ENCODE results near the gene DSC3.

Gene DSC3

DNA sequence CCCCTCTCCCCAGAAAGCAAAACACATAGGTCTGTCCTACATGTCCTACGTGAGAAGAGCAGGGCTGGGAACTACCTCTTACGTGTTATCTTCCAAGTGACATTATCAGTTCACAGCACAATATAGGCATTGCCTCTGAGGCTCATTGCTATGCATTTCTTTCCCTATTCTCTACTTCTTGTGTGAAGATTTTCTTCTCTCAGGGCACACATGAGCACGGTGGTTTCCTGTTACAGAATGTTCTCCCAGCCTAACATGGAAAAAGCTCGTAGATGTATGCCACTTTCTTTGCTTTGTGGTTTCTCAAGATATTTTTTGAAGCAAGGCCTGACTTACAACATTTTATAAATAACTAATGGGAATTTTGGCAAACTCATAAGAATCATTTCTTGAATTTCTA, 19.4 kb upstream of the DSC3 start:
- Histone ChIP-seq H4K20me1 (ENCODE audit: insufficient read depth, low read length) (no peaks in the 10 kb centered on the region), H3K4me2 (ENCODE audit: insufficient read depth, low read length) (no peak overlapping the region), H2AFZ (ENCODE audit: low read depth, low read length) (no peak overlapping the region), H3K27ac (ENCODE audit: low read length) (no peak overlapping the region), H3K9me3 (ENCODE audit: insufficient read depth, low read length, severe bottlenecking) (no peaks in the 10 kb centered on the region), H3K27me3 (ENCODE audit: insufficient read depth, low read length, poor library complexity) (no peaks in the 10 kb centered on the region), H3K79me2 (ENCODE audit: insufficient read depth, low read length) (no peaks in the 10 kb centered on the region), H3K36me3 (ENCODE audit: insufficient read depth, low read length) (no peaks in the 10 kb centered on the region), H3K4me1 (ENCODE audit: insufficient read depth, low read length) (no peaks in the 10 kb centered on the region), H3K4me3 (ENCODE audit: low read depth in 1 of 2, low read length in 2 of 2) (no peak overlapping the region), H3K9ac (ENCODE audit: low read depth, low read length) (no peak overlapping the region)
- TF ChIP-seq, protein P1, sequence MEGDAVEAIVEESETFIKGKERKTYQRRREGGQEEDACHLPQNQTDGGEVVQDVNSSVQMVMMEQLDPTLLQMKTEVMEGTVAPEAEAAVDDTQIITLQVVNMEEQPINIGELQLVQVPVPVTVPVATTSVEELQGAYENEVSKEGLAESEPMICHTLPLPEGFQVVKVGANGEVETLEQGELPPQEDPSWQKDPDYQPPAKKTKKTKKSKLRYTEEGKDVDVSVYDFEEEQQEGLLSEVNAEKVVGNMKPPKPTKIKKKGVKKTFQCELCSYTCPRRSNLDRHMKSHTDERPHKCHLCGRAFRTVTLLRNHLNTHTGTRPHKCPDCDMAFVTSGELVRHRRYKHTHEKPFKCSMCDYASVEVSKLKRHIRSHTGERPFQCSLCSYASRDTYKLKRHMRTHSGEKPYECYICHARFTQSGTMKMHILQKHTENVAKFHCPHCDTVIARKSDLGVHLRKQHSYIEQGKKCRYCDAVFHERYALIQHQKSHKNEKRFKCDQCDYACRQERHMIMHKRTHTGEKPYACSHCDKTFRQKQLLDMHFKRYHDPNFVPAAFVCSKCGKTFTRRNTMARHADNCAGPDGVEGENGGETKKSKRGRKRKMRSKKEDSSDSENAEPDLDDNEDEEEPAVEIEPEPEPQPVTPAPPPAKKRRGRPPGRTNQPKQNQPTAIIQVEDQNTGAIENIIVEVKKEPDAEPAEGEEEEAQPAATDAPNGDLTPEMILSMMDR (IDR thresholded peaks at IDR 0.05; ENCODE audit: borderline replicate concordance, extremely low read depth, low read length, poor library complexity, severe bottlenecking): no peak
- no peak for TF ChIP-seq EZH2 (IDR thresholded peaks at IDR 0.05; ENCODE audit: borderline replicate concordance, low read depth, low read length, severe bottlenecking)
- no peak for DNase-seq
- ATAC-seq (ENCODE audit: insufficient read depth, low read depth): no peak

DNA sequence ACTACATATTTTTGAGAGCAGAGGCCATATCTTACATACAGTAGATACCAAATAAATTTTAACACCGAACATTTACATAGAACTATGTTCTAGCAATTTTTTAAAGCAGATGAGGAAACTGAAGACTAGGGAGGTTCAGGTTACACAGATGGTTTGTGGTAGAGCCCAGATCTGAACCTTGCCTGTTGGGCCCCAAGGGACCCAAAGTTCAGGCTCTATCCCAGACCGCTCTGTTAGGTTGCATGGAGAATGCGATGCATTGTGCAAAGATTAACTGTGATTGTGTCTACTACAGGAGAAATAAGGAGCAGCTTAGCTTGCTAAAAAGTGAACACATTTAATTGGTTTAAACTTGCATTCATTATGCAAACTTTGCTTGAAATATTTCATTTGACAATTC, 16.4 kb upstream of the DSC3 start:
- Histone ChIP-seq H3K9ac (ENCODE audit: low read depth, low read length) (no peak overlapping the region), H3K36me3 (ENCODE audit: insufficient read depth, low read length) (no peaks in the 10 kb centered on the region), H3K9me3 (ENCODE audit: insufficient read depth, low read length, severe bottlenecking) (no peaks in the 10 kb centered on the region), H3K4me2 (ENCODE audit: insufficient read depth, low read length) (no peak overlapping the region), H4K20me1 (ENCODE audit: insufficient read depth, low read length) (no peaks in the 10 kb centered on the region), H3K27ac (ENCODE audit: low read length) (no peak overlapping the region), H3K4me1 (ENCODE audit: insufficient read depth, low read length) (no peaks in the 10 kb centered on the region), H3K27me3 (ENCODE audit: insufficient read depth, low read length, poor library complexity) (no peaks in the 10 kb centered on the region), H3K79me2 (ENCODE audit: insufficient read depth, low read length) (no peaks in the 10 kb centered on the region), H2AFZ (ENCODE audit: low read depth, low read length) (no peak overlapping the region), H3K4me3 (ENCODE audit: low read depth in 1 of 2, low read length in 2 of 2) (no peak overlapping the region)
- DNase-seq: no peak
- ATAC-seq (ENCODE audit: insufficient read depth, low read depth): no peak
- TF ChIP-seq, protein P1 (IDR thresholded peaks at IDR 0.05; ENCODE audit: borderline replicate concordance, extremely low read depth, low read length, poor library complexity, severe bottlenecking): no peak
- TF ChIP-seq EZH2 (IDR thresholded peaks at IDR 0.05; ENCODE audit: borderline replicate concordance, low read depth, low read length, severe bottlenecking): no peak

DNA sequence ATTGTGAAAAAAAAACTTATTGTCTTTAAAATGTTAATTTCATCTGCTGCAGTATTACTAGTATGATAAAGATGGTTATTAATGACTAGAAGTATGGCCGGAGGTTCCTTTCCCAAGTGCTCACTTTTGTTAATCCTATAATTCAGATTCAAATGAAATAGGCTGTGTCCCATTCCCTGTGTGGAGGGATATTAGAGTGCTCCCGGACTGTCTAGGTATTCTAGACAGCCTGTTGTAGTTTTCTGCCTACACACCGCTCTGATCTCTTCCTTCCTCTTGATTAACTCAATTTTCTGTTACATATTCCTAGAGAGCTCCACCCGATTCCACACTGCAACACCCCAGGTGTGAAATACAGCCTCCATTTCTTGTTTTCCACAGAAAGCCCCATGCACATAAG, 15.4 kb upstream of the DSC3 start:
- H3K79me2 ChIP-seq (ENCODE audit: insufficient read depth, low read length): no peaks in the 10 kb centered on the region
- H3K4me2 ChIP-seq (ENCODE audit: insufficient read depth, low read length): no peak overlapping the region
- no peak overlapping the region for H2AFZ ChIP-seq (ENCODE audit: low read depth, low read length)
- DNase-seq (no peak), ATAC-seq (ENCODE audit: insufficient read depth, low read depth) (no peak)
- H3K36me3 ChIP-seq (ENCODE audit: insufficient read depth, low read length): no peaks in the 10 kb centered on the region
- no peak overlapping the region for H3K4me3 ChIP-seq (ENCODE audit: low read depth in 1 of 2, low read length in 2 of 2)
- no peaks in the 10 kb centered on the region for H3K9me3 ChIP-seq (ENCODE audit: insufficient read depth, low read length, severe bottlenecking)
- no peaks in the 10 kb centered on the region for H4K20me1 ChIP-seq (ENCODE audit: insufficient read depth, low read length)
- no peak overlapping the region for H3K9ac ChIP-seq (ENCODE audit: low read depth, low read length)
- H3K27ac ChIP-seq (ENCODE audit: low read length): no peak overlapping the region
- TF ChIP-seq, protein P1 (IDR thresholded peaks at IDR 0.05; ENCODE audit: borderline replicate concordance, extremely low read depth, low read length, poor library complexity, severe bottlenecking): no peak
- no peak for TF ChIP-seq EZH2 (IDR thresholded peaks at IDR 0.05; ENCODE audit: borderline replicate concordance, low read depth, low read length, severe bottlenecking)
- no peaks in the 10 kb centered on the region for H3K4me1 ChIP-seq (ENCODE audit: insufficient read depth, low read length)
- H3K27me3 ChIP-seq (ENCODE audit: insufficient read depth, low read length, poor library complexity): no peaks in the 10 kb centered on the region

DNA sequence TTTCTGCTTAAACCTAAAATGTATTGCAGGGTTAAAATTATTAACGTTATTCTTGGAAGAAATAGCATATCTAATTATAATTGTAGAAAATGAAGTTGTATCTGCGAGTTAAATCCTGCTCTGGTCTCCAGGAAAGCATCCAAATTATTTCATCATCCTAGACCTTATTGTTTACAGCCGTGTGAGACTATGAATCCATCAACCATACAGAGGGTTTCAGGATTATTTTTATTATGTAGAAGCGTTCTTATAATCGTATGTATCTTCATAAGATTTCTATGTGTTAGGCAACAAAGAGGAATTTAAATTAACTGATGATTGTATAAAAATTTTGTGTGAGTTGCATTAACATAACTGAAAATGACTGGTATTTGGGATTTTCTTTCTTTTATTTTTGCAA, 14.5 kb upstream of the DSC3 start:
- Histone ChIP-seq H3K4me2 (ENCODE audit: insufficient read depth, low read length) (no peak overlapping the region), H3K27me3 (ENCODE audit: insufficient read depth, low read length, poor library complexity) (no peaks in the 10 kb centered on the region), H3K9me3 (ENCODE audit: insufficient read depth, low read length, severe bottlenecking) (no peaks in the 10 kb centered on the region), H3K4me1 (ENCODE audit: insufficient read depth, low read length) (no peaks in the 10 kb centered on the region), H3K27ac (ENCODE audit: low read length) (no peak overlapping the region), H3K79me2 (ENCODE audit: insufficient read depth, low read length) (no peaks in the 10 kb centered on the region), H2AFZ (ENCODE audit: low read depth, low read length) (no peak overlapping the region), H3K4me3 (ENCODE audit: low read depth in 1 of 2, low read length in 2 of 2) (no peak overlapping the region), H3K9ac (ENCODE audit: low read depth, low read length) (no peak overlapping the region), H3K36me3 (ENCODE audit: insufficient read depth, low read length) (no peaks in the 10 kb centered on the region), H4K20me1 (ENCODE audit: insufficient read depth, low read length) (no peaks in the 10 kb centered on the region)
- ATAC-seq (ENCODE audit: insufficient read depth, low read depth) (no peak), DNase-seq (no peak)
- no peak for TF ChIP-seq EZH2 (IDR thresholded peaks at IDR 0.05; ENCODE audit: borderline replicate concordance, low read depth, low read length, severe bottlenecking)
- TF ChIP-seq, protein P1 (IDR thresholded peaks at IDR 0.05; ENCODE audit: borderline replicate concordance, extremely low read depth, low read length, poor library complexity, severe bottlenecking): no peak

All from DND-41 (cell line).